Measurements from ENCODE around the gene CNBD2.
A peak's percentile ranks its signal among the peaks of the same experiment; 100 is the strongest.
"Not testable (repeated sequence)": the region's sequence is repeated elsewhere in the genome, so short reads cannot be mapped to it uniquely, and the experiment has no call there.

CNBD2 gene

DNA sequence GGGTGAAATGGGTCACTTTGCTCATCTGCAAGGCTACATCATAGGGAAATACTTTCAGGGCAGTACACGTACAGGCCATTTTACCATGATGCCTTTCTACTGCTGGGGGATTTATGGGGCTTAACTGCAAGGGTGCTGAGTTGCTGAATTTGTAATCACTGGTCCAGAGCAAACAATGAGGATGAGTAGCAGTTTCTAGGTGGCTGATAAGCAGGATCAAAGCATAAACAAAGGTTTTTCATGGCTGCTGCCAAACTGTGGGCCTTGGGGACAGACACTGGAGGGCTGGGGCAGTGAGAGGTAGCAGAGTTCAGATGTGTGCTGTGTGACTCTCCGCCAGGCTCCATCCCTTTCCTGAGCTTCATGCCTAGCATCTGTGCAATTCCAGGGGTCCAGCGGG, 68.3 kb downstream of the CNBD2 start:
- H3K36me3 ChIP-seq (ENCODE audit: control insufficient read depth in 1 of 2, insufficient read depth in 2 of 2, low read length in 2 of 2), result peaks cover 0 to 2% of the 10 kb centered on the region in 2 donors

DNA sequence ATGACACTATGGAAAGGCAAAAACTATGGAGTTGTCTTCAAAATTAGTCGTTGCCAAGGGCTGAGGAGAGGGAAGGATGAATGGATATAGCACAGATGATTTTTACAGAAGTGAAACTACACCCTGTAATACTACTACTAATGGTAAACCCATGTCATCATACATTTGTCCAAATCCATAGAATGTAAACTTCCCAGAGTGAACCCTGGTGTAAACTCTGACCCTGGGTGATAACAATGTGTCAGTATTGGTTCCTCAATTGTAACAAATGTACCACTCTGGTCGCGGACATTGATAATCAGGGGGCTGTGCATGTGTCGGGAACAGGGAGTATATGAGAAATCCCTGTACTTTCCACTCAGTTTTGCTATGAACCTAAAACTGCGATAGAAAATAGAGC, 72.2 kb downstream of the CNBD2 start:
- Histone ChIP-seq H3K27ac (ENCODE audit: low read depth, low read length) (no peak overlapping the region), H3K36me3 (ENCODE audit: control insufficient read depth in 1 of 2, insufficient read depth in 2 of 2, low read length in 2 of 2) (peaks cover 5 to 6% of the 10 kb centered on the region in 2 donors), H3K9me3 (ENCODE audit: control insufficient read depth in 1 of 2, low read length in 2 of 2) (no peaks in the 10 kb centered on the region), H3K9ac (ENCODE audit: low read depth in 1 of 2, low read length in 2 of 2) (no peak overlapping the region), H3K4me1 (ENCODE audit: control insufficient read depth in 1 of 2, insufficient read depth in 2 of 2, low read length in 2 of 2) (no peaks in the 10 kb centered on the region), H3K27me3 (ENCODE audit: control insufficient read depth in 1 of 2, insufficient read depth in 2 of 2, low read length in 2 of 2) (no peaks in the 10 kb centered on the region), H3K4me3 (ENCODE audit: low read depth in 1 of 2, low read length in 2 of 2) (no peak overlapping the region)

More for the DNA sequence above, 68.3 kb downstream of the CNBD2 start:
- Histone ChIP-seq H3K27me3 (ENCODE audit: control insufficient read depth in 1 of 2, insufficient read depth in 2 of 2, low read length in 2 of 2) (no peaks in the 10 kb centered on the region), H3K4me3 (ENCODE audit: low read depth in 1 of 2, low read length in 2 of 2) (no peak overlapping the region), H3K27ac (ENCODE audit: low read depth, low read length) (no peak overlapping the region), H3K9me3 (ENCODE audit: control insufficient read depth in 1 of 2, low read length in 2 of 2) (no peaks in the 10 kb centered on the region), H3K9ac (ENCODE audit: low read depth in 1 of 2, low read length in 2 of 2) (no peak overlapping the region), H3K4me1 (ENCODE audit: control insufficient read depth in 1 of 2, insufficient read depth in 2 of 2, low read length in 2 of 2) (no peaks in the 10 kb centered on the region)

DNA sequence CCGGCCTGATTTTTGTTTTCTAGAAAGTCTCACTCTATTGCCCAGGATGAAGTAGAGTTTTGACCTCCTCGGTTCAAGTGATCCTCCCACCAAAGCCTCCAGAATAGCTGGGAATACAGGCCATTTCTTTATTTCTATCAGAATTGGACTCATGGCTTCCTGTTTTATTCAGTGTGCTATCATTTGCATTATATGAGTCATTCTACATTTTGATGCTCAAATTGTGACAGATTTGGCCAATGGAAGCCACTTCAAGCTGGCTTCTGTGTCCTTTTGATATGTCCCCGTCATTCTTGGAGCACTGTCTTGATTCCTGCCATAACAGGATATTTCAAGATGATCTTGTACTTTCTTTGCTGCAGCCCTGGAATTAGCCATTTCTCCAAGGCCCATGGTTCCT, 75.1 kb downstream of the CNBD2 start:
- Histone ChIP-seq H3K4me3 (ENCODE audit: low read depth in 1 of 2, low read length in 2 of 2) (no peak overlapping the region), H3K36me3 (ENCODE audit: control insufficient read depth in 1 of 2, insufficient read depth in 2 of 2, low read length in 2 of 2) (peaks cover 6 to 7% of the 10 kb centered on the region in 2 donors), H3K27ac (ENCODE audit: low read depth, low read length) (no peak overlapping the region), H3K27me3 (ENCODE audit: control insufficient read depth in 1 of 2, insufficient read depth in 2 of 2, low read length in 2 of 2) (no peaks in the 10 kb centered on the region), H3K9ac (ENCODE audit: low read depth in 1 of 2, low read length in 2 of 2) (no peak overlapping the region), H3K9me3 (ENCODE audit: control insufficient read depth in 1 of 2, low read length in 2 of 2) (no peaks in the 10 kb centered on the region), H3K4me1 (ENCODE audit: control insufficient read depth in 1 of 2, insufficient read depth in 2 of 2, low read length in 2 of 2) (peaks cover 0 to 4% of the 10 kb centered on the region in 2 donors)

DNA sequence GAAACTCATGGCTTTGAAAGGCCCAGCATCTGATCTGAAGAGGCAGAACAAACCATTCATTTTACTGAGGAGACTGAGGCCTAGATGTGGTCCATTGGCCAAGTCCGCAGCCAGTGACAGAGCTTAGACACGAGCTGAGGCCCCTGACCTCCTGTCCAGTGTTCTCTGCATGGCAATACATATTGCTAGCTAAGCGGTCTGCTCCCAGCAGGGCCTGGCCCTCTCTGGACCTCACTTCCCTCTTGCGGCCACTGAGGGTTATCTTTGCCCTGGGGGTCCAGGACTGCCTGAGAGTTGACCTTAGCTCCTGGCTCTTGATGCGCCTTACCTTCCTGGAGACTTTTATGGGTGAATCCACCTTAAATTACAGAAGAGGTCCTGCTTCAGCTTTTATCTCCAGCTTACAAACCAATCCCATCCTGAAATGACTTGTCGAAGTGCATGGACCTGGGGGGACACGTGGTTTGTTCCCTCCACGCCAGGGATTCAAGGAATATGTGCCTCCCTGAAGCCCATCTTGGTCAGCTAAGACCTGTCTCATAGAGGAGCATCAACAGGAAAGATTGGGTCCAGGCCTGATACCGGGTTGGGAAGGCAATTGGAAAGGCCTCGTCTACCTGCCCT, 75.6 kb downstream of the CNBD2 start:
- Histone ChIP-seq H3K27ac (ENCODE audit: low read depth, low read length) (no peak overlapping the region), H3K36me3 (ENCODE audit: control insufficient read depth in 1 of 2, insufficient read depth in 2 of 2, low read length in 2 of 2) (peaks cover 6 to 7% of the 10 kb centered on the region in 2 donors), H3K9me3 (ENCODE audit: control insufficient read depth in 1 of 2, low read length in 2 of 2) (no peaks in the 10 kb centered on the region), H3K4me3 (ENCODE audit: low read depth in 1 of 2, low read length in 2 of 2) (no peak overlapping the region), H3K27me3 (ENCODE audit: control insufficient read depth in 1 of 2, insufficient read depth in 2 of 2, low read length in 2 of 2) (no peaks in the 10 kb centered on the region), H3K9ac (ENCODE audit: low read depth in 1 of 2, low read length in 2 of 2) (no peak overlapping the region), H3K4me1 (ENCODE audit: control insufficient read depth in 1 of 2, insufficient read depth in 2 of 2, low read length in 2 of 2) (peaks cover 0 to 7% of the 10 kb centered on the region in 2 donors)

DNA sequence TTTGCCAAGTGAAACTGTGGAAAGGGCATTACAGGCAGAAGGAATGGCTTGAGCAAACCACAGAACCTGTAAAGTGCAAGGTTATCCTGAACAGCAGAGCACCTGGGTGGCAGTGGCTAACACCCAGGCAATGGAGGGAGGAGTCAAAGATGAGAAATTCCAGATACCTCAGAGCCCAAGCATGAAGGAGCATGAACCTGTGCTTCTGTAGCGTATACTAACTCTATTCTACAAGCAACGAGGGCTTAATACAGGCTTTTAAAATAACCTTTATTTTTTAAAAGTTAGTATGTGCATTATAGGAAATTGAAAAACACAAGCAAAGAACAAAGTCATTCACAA, 77.0 kb downstream of the CNBD2 start:
- H3K27me3 ChIP-seq (ENCODE audit: control insufficient read depth in 1 of 2, insufficient read depth in 2 of 2, low read length in 2 of 2), result no peaks in the 10 kb centered on the region
- H3K27ac ChIP-seq (ENCODE audit: low read depth, low read length), result no peak overlapping the region

DNA sequence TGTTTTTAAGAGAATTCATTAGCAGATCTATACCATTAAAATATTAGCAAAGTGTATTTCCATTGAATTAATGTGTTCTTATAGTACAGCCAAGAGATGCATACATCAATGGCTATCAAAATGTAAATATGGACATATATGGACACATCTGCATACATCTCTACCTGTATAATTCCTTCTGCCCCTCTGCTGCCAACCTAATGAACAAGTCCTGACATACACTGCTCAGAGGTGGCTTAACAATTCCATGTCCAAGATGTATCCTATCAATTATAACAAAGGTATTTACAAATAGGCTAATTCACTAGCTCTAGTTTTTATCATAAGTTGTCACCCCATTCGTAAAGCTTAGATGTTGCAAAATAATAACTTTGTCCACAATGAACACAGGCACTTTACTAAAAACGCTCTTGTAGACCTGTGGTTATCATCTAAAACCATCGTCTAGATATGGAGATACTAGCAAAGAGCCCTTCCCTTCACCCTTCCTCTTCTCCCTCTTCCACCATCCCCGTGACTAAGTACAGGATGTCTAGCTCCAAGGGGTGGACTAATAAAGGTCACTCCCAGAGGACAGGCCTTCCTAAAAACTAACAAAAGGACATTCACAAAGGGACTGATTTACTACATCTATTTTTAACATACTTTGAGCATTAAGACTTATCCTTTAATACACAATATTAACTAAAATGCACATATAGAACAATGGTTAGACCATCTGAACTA, 77.8 kb downstream of the CNBD2 start:
- not testable (repeated sequence) for H3K9ac ChIP-seq (ENCODE audit: low read depth in 1 of 2, low read length in 2 of 2); H3K9me3 ChIP-seq (ENCODE audit: control insufficient read depth in 1 of 2, low read length in 2 of 2); H3K27ac ChIP-seq (ENCODE audit: low read depth, low read length); H3K4me3 ChIP-seq (ENCODE audit: low read depth in 1 of 2, low read length in 2 of 2); H3K36me3 ChIP-seq (ENCODE audit: control insufficient read depth in 1 of 2, insufficient read depth in 2 of 2, low read length in 2 of 2); H3K4me1 ChIP-seq (ENCODE audit: control insufficient read depth in 1 of 2, insufficient read depth in 2 of 2, low read length in 2 of 2); H3K27me3 ChIP-seq (ENCODE audit: control insufficient read depth in 1 of 2, insufficient read depth in 2 of 2, low read length in 2 of 2)

More for the DNA sequence above, 77.0 kb downstream of the CNBD2 start:
- Histone ChIP-seq H3K36me3 (ENCODE audit: control insufficient read depth in 1 of 2, insufficient read depth in 2 of 2, low read length in 2 of 2) (peaks cover 6 to 7% of the 10 kb centered on the region in 2 donors), H3K4me3 (ENCODE audit: low read depth in 1 of 2, low read length in 2 of 2) (no peak overlapping the region), H3K9me3 (ENCODE audit: control insufficient read depth in 1 of 2, low read length in 2 of 2) (no peaks in the 10 kb centered on the region), H3K9ac (ENCODE audit: low read depth in 1 of 2, low read length in 2 of 2) (no peak overlapping the region), H3K4me1 (ENCODE audit: control insufficient read depth in 1 of 2, insufficient read depth in 2 of 2, low read length in 2 of 2) (peaks cover 0 to 7% of the 10 kb centered on the region in 2 donors)

DNA sequence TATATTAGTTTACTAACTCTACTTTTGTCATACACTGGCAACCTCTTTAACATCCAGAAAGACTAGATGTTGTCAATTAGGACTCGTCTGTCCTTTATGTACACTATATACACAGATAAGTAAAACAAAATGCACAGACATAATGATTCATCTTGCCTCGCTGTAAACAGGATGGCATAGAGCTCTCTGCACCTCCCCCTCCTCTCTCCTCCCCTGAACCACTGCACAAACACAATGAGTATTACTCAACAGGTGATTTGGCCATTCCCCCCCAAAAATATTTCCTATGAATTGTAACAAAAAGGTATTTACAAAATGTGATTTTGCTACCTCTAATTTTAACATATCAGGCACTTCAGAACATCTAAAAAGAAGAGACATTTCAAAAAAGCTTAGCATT, 81.0 kb downstream of the CNBD2 start:
- Histone ChIP-seq H3K9ac (ENCODE audit: low read depth in 1 of 2, low read length in 2 of 2) (peak overlapping the region in 1 of 2 donors; percentile 75), H3K4me1 (ENCODE audit: control insufficient read depth in 1 of 2, insufficient read depth in 2 of 2, low read length in 2 of 2) (peaks cover 8 to 12% of the 10 kb centered on the region in 2 donors), H3K4me3 (ENCODE audit: low read depth in 1 of 2, low read length in 2 of 2) (peak overlapping the region; percentile 59 to 64)
- H3K36me3 ChIP-seq (ENCODE audit: control insufficient read depth in 1 of 2, insufficient read depth in 2 of 2, low read length in 2 of 2); H3K9me3 ChIP-seq (ENCODE audit: control insufficient read depth in 1 of 2, low read length in 2 of 2); H3K27ac ChIP-seq (ENCODE audit: low read depth, low read length); H3K27me3 ChIP-seq (ENCODE audit: control insufficient read depth in 1 of 2, insufficient read depth in 2 of 2, low read length in 2 of 2): not testable (repeated sequence)

DNA sequence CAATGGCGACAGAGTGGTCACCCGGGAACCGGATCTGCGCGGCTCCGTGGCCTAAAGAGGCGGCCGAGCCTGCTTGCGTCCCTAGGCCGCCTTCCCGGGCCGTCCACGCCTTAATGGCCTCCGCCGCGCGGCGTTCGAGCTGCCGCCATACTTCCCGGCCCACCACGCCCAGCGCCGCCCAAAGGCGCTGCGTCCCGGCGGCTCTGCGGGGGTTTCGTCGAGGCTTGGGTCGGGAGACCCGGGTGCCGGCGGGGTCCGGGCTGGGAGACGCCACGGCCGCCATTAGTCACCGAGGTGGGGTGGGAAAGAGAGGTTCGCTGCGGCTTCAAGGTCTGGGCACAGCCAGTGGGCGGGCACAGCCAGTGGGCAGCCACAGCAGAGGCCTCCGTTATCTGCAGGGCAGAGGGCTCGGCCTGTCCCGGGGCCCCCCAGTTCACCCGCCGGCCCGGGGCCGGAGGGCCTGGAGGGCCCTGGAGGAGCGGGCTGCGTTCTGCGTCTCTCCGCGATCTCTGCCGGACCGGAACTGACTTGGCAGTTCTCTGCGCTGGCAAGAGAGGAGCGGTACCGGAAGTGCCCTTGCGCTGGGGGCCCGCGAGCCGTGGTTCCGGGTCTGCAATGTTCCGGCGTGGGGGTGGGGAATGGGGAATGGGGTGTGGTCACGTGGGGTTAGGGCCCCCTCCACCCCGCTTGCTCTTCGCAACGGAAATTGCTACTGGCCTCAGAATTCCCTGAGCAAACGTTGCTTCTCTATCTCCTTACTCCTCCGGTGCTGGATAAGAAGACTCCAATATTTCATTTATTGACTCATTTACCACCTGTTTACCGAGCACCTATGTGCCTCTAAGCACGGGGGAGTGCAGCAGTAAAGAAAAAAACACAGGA, 82.3 kb downstream of the CNBD2 start:
- Histone ChIP-seq H3K4me1 (ENCODE audit: control insufficient read depth in 1 of 2, insufficient read depth in 2 of 2, low read length in 2 of 2) (peaks cover 8 to 12% of the 10 kb centered on the region in 2 donors), H3K36me3 (ENCODE audit: control insufficient read depth in 1 of 2, insufficient read depth in 2 of 2, low read length in 2 of 2) (peaks cover 0 to 2% of the 10 kb centered on the region in 2 donors), H3K27ac (ENCODE audit: low read depth, low read length) (peak overlapping the region; percentile 97), H3K27me3 (ENCODE audit: control insufficient read depth in 1 of 2, insufficient read depth in 2 of 2, low read length in 2 of 2) (no peaks in the 10 kb centered on the region), H3K9ac (ENCODE audit: low read depth in 1 of 2, low read length in 2 of 2) (peak overlapping the region; percentile 75 to 88), H3K9me3 (ENCODE audit: control insufficient read depth in 1 of 2, low read length in 2 of 2) (no peaks in the 10 kb centered on the region), H3K4me3 (ENCODE audit: low read depth in 1 of 2, low read length in 2 of 2) (peak overlapping the region; percentile 64 to 80)

DNA sequence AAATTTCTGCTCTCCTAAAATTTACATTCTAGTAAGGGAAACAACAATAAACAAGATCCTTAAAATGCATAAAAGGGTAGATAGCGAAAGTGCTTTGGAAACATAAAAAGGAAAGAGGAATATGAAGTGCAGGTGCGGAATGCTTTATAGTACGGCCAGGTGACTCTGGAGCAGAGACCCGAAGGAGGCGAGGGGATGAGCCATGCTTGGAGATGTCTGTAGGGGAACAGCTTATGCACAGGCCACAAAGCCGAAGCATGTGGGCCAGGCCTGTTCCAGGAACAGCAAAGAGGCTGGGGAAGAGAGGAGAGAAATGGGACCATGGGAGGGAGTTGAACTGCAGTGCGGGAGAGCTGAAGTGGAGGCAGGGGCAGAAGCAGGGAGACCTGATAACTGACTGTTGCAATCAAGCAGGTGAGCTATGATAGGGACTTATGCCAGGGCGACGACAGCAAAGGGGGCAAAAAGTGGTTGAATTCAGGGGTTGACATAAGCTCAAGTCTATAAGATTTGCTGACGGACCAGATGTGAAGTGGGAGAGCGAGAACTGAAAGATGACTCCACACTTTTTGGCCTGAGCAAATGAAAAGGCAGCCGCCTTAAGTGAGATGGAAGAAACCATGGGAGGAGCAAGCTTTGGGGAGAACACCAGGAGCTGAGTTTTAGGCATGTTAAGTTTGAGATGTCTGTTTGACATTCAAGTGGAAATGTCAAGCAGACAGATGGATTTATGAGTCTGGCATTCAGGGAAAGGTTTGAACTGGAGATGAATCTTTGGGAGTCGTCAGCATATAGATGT, 83.1 kb downstream of the CNBD2 start:
- H3K9me3 ChIP-seq (ENCODE audit: control insufficient read depth in 1 of 2, low read length in 2 of 2), result no peaks in the 10 kb centered on the region
- peak overlapping the region; percentile 64 to 80 for H3K4me3 ChIP-seq (ENCODE audit: low read depth in 1 of 2, low read length in 2 of 2)
- no peak overlapping the region for H3K27ac ChIP-seq (ENCODE audit: low read depth, low read length)
- peaks cover 8 to 12% of the 10 kb centered on the region in 2 donors for H3K4me1 ChIP-seq (ENCODE audit: control insufficient read depth in 1 of 2, insufficient read depth in 2 of 2, low read length in 2 of 2)
- peaks cover 0 to 2% of the 10 kb centered on the region in 2 donors for H3K36me3 ChIP-seq (ENCODE audit: control insufficient read depth in 1 of 2, insufficient read depth in 2 of 2, low read length in 2 of 2)
- peak overlapping the region; percentile 25 to 75 for H3K9ac ChIP-seq (ENCODE audit: low read depth in 1 of 2, low read length in 2 of 2)
- no peaks in the 10 kb centered on the region for H3K27me3 ChIP-seq (ENCODE audit: control insufficient read depth in 1 of 2, insufficient read depth in 2 of 2, low read length in 2 of 2)
